Stomach (tissue), 9 donors: ENCODE measurements around the gene DYSF. TPM values are rescaled to one million over a fixed set of nuclear protein-coding genes. Genes with fewer than 3 reads are reported as not detected.

Experiments
- DNase-seq, 2 donors: peaks; one replicate each; pipeline versions ENCODE4 v3.0.0 to v3.0.0-alpha.2; 2013 to 2019
- H3K27ac ChIP-seq, 5 donors: fragments of 200-600 bp in 4 of 5; sonication (generic) in 4 of 5; one replicate each; pipeline ENCODE4 v1.5.1; 2013 to 2019; ENCODE audit warnings: mild to moderate bottlenecking in 1 of 5, moderate library complexity in 1 of 5
- H3K27me3 ChIP-seq, 3 donors: fragments of 200-600 bp; sonication (generic); one replicate each; pipeline ENCODE4 v1.5.1; 2017 to 2019; ENCODE audit warnings: mixed run types in 1 of 3
- H3K36me3 ChIP-seq, 4 donors: fragments of 200-600 bp; sonication (generic); 1 replicate in 3 of 4; 2 replicates in 1 of 4; pipeline ENCODE4 v1.5.1; 2016 to 2019
- H3K4me1 ChIP-seq, 4 donors: fragments of 200-600 bp; sonication (generic); one replicate each; pipeline ENCODE4 v1.5.1; 2016 to 2019
- H3K4me3 ChIP-seq, 4 donors: fragments of 200-600 bp; sonication (generic) in 3 of 4; one replicate each; pipeline ENCODE4 v1.5.1; 2016 to 2019; ENCODE audit warnings: mild to moderate bottlenecking in 1 of 4
- H3K9me3 ChIP-seq, 4 donors: fragments of 200-600 bp; sonication (generic); one replicate each; pipeline ENCODE4 v1.5.1; 2016 to 2019
- EP300 ChIP-seq: sonication (generic); formaldehyde crosslinking; IDR thresholded peaks from one replicate; pipeline ENCODE4 v1.6.1; 2017; ENCODE audit warnings: antibody characterized with exemption
- POLR2A ChIP-seq, 4 donors: fragments of 450-650 bp; IDR thresholded peaks; one replicate each; pipeline ENCODE4 v1.6.1; 2016; ENCODE audit warnings: antibody characterized with exemption in 4 of 4, control low read depth in 2 of 4, mild to moderate bottlenecking in 1 of 4, moderate library complexity in 1 of 4
- POLR2AphosphoS5 ChIP-seq, 3 donors: sonication (generic); formaldehyde crosslinking; IDR thresholded peaks; one replicate each; pipeline ENCODE4 v1.6.1; 2016; ENCODE audit warnings: antibody characterized with exemption in 3 of 3
- WGBS, 5 donors: extraction: QIAGEN DNeasy Blood & Tissue Kit in 3 of 5; methylation state at CpG; one replicate each; pipeline versions ENCODE4 v1.1.5 to v1.1.7; 2013 to 2018; 5-methylcytosine and 5-hydroxymethylcytosine counted together
- intact Hi-C: fragments of 100-400 bp; cut with DNase I; formaldehyde crosslinking; loops from one replicate; pipeline ENCODE4 v1.15.1; 2023; ENCODE audit warnings: low total_unique reads
- polyA plus RNA-seq, 3 donors: library from polyadenylated mRNA; stranded (reverse); fragments of 200-250 nt; gene quantifications; one replicate each; pipeline ENCODE4 v1.2.3, GENCODE V29; 2013
- total RNA-seq, 5 donors: library from RNA; depleted of rRNA; stranded (reverse); fragments of >200 nt; gene quantifications; one replicate each; pipeline versions ENCODE4 v1.1.0 to v1.2.3, GENCODE V29; 2014 to 2016
- TF ChIP-seq, protein P1 (sequence below), 7 experiments: fragments of 450-650 bp in 4 of 7; fragments of 200-600 bp in 3 of 7; sonication (generic) in 3 of 7; IDR thresholded peaks; one replicate each; pipeline ENCODE4 v1.5.1; 2016 to 2019; ENCODE audit warnings: antibody characterized with exemption in 7 of 7, control low read depth in 2 of 7, mild to moderate bottlenecking in 1 of 7
- donor health status: healthy with polysubstance abuse.
- donor health status: Bipolar disorder and iron deficiency.
- donor health status: healthy.

DYSF gene
- total and polyA plus RNA-seq, 8 donors: 2.1 to 13.4 (median 6.1) TPM

DNA sequence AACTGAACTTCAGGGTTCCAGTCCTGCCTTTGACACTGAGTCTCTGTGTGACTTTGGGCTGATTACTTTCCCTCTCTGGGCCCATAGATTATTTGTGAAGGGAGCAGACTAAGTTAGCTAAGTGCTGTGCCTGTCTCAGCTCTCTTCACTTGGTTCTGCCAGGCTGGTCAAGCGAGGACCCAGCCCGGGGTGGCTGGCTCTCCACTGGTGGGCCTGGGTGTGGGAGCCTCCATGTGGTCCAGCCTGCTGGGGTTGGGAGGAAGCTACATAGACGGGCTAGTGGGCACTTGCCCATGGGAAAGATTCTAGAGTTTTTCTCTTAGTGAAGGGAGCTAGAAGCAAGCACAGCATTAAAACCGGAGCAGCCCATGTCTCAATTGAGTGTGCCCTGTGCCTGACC, 59.0 kb downstream of the DYSF start:
- TF ChIP-seq, protein P1, sequence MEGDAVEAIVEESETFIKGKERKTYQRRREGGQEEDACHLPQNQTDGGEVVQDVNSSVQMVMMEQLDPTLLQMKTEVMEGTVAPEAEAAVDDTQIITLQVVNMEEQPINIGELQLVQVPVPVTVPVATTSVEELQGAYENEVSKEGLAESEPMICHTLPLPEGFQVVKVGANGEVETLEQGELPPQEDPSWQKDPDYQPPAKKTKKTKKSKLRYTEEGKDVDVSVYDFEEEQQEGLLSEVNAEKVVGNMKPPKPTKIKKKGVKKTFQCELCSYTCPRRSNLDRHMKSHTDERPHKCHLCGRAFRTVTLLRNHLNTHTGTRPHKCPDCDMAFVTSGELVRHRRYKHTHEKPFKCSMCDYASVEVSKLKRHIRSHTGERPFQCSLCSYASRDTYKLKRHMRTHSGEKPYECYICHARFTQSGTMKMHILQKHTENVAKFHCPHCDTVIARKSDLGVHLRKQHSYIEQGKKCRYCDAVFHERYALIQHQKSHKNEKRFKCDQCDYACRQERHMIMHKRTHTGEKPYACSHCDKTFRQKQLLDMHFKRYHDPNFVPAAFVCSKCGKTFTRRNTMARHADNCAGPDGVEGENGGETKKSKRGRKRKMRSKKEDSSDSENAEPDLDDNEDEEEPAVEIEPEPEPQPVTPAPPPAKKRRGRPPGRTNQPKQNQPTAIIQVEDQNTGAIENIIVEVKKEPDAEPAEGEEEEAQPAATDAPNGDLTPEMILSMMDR (IDR thresholded peaks at IDR 0.05): no peak
- TF ChIP-seq EP300: no peak
- no peaks in the 10 kb centered on the region for H3K9me3 ChIP-seq
- no peak overlapping the region for H3K27ac ChIP-seq
- no peaks in the 10 kb centered on the region for H3K27me3 ChIP-seq
- DNase-seq: no peak
- 73 to 80% (median 74%) methylated on average over 4 of the region's 4 CpGs for WGBS, 5 donors
- no peak overlapping the region for H3K4me3 ChIP-seq
- intact Hi-C loops: loop anchor here (5.0 kb wide), 1 partner anchor 210 kb away; no protein-coding TSS in a partner anchor
- H3K4me1 ChIP-seq: no peaks in the 10 kb centered on the region
- H3K36me3 ChIP-seq: peaks cover 0 to 19% (median 12%) of the 10 kb centered on the region in 4 donors

DNA sequence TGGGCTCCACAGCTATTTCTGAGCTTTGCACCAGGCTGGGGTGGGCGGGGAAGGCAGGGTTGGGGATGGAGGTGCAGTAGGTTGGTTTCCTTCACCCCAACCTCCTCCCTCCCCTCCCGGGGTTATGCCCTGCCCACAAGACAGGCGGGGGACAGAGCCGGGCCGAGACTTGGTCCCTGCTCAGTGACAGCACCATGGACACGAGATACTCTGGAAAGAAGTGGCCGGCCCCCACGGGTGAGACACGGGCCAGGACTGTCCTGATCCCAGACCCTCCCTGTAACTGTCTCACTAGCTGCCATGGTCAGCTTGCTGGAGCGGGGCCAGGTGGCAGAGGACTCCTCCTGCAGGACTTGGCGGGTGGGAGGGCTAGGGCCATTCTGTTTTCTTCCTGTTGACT, 59.7 kb downstream of the DYSF start:
- H3K27me3 ChIP-seq: no peaks in the 10 kb centered on the region
- TF ChIP-seq POLR2AphosphoS5 (IDR thresholded peaks at IDR 0.05) (no peak), POLR2A (IDR thresholded peaks at IDR 0.05) (no peak), EP300 (no peak)
- TF ChIP-seq, protein P1 (IDR thresholded peaks at IDR 0.05): no peak
- WGBS, 5 donors: 63 to 77% (median 69%) methylated on average over 2 to 11 of the region's 11 CpGs
- H3K9me3 ChIP-seq: no peaks in the 10 kb centered on the region
- no peaks in the 10 kb centered on the region for H3K4me1 ChIP-seq
- intact Hi-C loops: loop anchor here (5.0 kb wide), 1 partner anchor 211 kb away; no protein-coding TSS in a partner anchor
- H3K36me3 ChIP-seq: peaks cover 0 to 24% (median 12%) of the 10 kb centered on the region in 4 donors
- DNase-seq: no peak
- H3K4me3 ChIP-seq: no peak overlapping the region
- H3K27ac ChIP-seq: no peak overlapping the region

DNA sequence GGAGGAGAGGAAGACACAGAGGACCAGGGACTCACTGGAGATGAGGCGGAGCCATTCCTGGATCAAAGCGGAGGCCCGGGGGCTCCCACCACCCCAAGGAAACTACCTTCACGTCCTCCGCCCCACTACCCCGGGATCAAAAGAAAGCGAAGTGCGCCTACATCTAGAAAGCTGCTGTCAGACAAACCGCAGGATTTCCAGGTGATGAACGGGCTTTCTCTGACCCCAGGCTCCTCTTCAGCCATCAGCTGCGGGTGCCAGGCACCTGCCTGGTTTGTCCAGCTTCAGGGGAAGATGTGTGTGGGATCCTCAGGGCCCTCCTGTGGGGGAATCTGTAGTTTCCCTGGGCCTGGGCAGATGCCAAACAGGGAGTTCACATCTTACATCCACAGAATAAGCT, 60.4 kb downstream of the DYSF start:
- Histone ChIP-seq H3K27ac (no peak overlapping the region), H3K27me3 (no peaks in the 10 kb centered on the region), H3K4me1 (no peaks in the 10 kb centered on the region), H3K9me3 (no peaks in the 10 kb centered on the region), H3K4me3 (no peak overlapping the region), H3K36me3 (peaks cover 0 to 24% (median 12%) of the 10 kb centered on the region in 4 donors)
- 78 to 85% (median 82%) methylated on average over 2 to 11 of the region's 11 CpGs for WGBS, 5 donors
- DNase-seq: no peak
- no peak for TF ChIP-seq EP300
- TF ChIP-seq POLR2AphosphoS5 (IDR thresholded peaks at IDR 0.05): no peak
- TF ChIP-seq POLR2A (IDR thresholded peaks at IDR 0.05): no peak
- TF ChIP-seq, protein P1 (IDR thresholded peaks at IDR 0.05): no peak
- intact Hi-C loops: loop anchor here (5.0 kb wide), 1 partner anchor 211 kb away; no protein-coding TSS in a partner anchor

DNA sequence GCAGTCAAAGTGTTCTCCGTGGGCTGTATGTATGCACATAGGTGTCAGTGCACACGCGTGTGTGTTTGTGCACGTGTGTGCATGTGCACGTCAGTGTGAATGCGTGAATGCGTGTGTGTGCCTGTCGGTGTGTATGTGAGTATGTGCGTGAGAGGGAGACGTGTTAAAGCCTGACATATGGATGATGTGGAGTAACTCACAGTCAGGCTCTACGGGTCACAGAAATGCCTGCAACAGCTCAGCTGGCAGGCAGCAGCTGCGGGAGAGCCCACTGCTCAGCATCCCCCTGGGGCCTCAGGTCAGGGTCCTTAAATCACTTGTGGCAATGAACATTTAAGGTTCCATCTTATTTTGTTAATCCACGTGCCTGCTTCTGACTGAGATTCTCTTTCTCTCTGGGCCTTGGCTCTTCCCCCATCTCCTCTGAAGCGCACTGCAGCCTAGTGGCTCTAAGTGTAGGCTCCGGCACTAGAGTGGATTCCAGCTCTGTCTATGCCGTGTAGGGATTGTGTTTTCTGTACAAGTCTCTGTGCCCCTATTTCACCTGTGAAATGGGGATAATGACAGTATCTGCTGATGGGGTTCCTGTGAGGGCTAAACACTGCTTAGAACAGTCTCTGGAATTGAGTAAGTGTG, 63.0 kb downstream of the DYSF start:
- TF ChIP-seq POLR2AphosphoS5 (IDR thresholded peaks at IDR 0.05): no peak
- TF ChIP-seq POLR2A (IDR thresholded peaks at IDR 0.05): no peak
- no peak for TF ChIP-seq EP300
- TF ChIP-seq, protein P1 (IDR thresholded peaks at IDR 0.05): no peak
- intact Hi-C loops: no loop called here
- H3K9me3 ChIP-seq: no peaks in the 10 kb centered on the region
- H3K27ac ChIP-seq: no peak overlapping the region
- 79 to 90% (median 84%) methylated on average over 16 of the region's 16 CpGs for WGBS, 5 donors
- no peak overlapping the region for H3K4me3 ChIP-seq
- no peaks in the 10 kb centered on the region for H3K4me1 ChIP-seq
- DNase-seq: no peak
- peaks cover 0 to 40% (median 12%) of the 10 kb centered on the region in 4 donors for H3K36me3 ChIP-seq
- no peaks in the 10 kb centered on the region for H3K27me3 ChIP-seq
